Ishikawa (cell line): ENCODE measurements around the gene NBAS.

Experiments
- CEBPB ChIP-seq: IDR thresholded peaks from 2 replicates; pipeline ENCODE4 v1.6.1; 2012
- CREB1 ChIP-seq: IDR thresholded peaks from 2 replicates; pipeline ENCODE4 v1.6.1; 2012; ENCODE audit warnings: low read depth
- EGR1 ChIP-seq: IDR thresholded peaks from 2 replicates; pipeline ENCODE4 v1.6.1; 2012
- EP300 ChIP-seq: IDR thresholded peaks from 2 replicates; pipeline ENCODE4 v1.6.1; 2012; ENCODE audit warnings: borderline replicate concordance
- FOXM1 ChIP-seq: IDR thresholded peaks from 2 replicates; pipeline ENCODE4 v1.6.1; 2012; ENCODE audit warnings: low read depth, borderline replicate concordance
- NFIC ChIP-seq: IDR thresholded peaks from 2 replicates; pipeline ENCODE4 v1.6.1; 2012
- RAD21 ChIP-seq: IDR thresholded peaks from 2 replicates; pipeline ENCODE4 v1.6.1; 2012; ENCODE audit warnings: low read depth
- TAF1 ChIP-seq: IDR thresholded peaks from 2 replicates; pipeline ENCODE4 v1.6.1; 2012; ENCODE audit warnings: low read depth, mild to moderate bottlenecking
- TCF12 ChIP-seq: IDR thresholded peaks from 2 replicates; pipeline ENCODE4 v1.6.1; 2012; ENCODE audit warnings: low read depth
- TEAD4 ChIP-seq: IDR thresholded peaks from 2 replicates; pipeline ENCODE4 v1.6.1; 2012
- YY1 ChIP-seq: IDR thresholded peaks from 2 replicates; pipeline ENCODE4 v1.6.1; 2012; ENCODE audit warnings: low read depth
- ZBTB7A ChIP-seq: IDR thresholded peaks from 2 replicates; pipeline ENCODE4 v1.6.1; 2012; ENCODE audit warnings: low read depth
- TF ChIP-seq, protein P1 (sequence below): IDR thresholded peaks from 2 replicates; pipeline ENCODE4 v1.6.1; 2012; ENCODE audit warnings: low read depth, mild to moderate bottlenecking
- TF ChIP-seq, protein P2 (sequence below): IDR thresholded peaks from 2 replicates; pipeline ENCODE4 v1.6.1; 2012
- TF ChIP-seq, protein P3 (sequence below): IDR thresholded peaks from 2 replicates; pipeline ENCODE4 v1.6.1; 2012

Gene NBAS

DNA sequence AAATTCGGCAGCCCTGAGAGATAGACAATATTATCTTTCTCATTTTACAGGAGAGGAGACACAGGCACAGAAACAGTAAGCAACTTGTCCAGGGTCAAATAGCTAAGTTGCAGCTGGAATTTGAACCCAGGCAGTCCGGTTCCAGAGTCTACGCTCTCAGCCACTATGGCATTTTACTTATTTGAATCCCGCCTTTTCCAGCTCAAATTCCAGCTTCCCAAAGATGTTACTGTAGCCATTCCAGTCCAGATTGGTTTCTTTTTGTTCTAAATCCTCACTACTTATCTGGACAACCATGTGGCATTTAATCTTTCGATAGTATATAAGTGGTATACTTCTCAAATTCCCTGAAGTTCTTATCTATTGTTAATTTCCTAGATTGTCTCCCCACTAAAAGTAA, 125.7 kb downstream of the NBAS start:
- TF ChIP-seq EP300 (no peak), CEBPB (no peak), EGR1 (no peak), TCF12 (no peak), TAF1 (no peak)
- TF ChIP-seq, protein P1, sequence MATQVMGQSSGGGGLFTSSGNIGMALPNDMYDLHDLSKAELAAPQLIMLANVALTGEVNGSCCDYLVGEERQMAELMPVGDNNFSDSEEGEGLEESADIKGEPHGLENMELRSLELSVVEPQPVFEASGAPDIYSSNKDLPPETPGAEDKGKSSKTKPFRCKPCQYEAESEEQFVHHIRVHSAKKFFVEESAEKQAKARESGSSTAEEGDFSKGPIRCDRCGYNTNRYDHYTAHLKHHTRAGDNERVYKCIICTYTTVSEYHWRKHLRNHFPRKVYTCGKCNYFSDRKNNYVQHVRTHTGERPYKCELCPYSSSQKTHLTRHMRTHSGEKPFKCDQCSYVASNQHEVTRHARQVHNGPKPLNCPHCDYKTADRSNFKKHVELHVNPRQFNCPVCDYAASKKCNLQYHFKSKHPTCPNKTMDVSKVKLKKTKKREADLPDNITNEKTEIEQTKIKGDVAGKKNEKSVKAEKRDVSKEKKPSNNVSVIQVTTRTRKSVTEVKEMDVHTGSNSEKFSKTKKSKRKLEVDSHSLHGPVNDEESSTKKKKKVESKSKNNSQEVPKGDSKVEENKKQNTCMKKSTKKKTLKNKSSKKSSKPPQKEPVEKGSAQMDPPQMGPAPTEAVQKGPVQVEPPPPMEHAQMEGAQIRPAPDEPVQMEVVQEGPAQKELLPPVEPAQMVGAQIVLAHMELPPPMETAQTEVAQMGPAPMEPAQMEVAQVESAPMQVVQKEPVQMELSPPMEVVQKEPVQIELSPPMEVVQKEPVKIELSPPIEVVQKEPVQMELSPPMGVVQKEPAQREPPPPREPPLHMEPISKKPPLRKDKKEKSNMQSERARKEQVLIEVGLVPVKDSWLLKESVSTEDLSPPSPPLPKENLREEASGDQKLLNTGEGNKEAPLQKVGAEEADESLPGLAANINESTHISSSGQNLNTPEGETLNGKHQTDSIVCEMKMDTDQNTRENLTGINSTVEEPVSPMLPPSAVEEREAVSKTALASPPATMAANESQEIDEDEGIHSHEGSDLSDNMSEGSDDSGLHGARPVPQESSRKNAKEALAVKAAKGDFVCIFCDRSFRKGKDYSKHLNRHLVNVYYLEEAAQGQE = no peak

DNA sequence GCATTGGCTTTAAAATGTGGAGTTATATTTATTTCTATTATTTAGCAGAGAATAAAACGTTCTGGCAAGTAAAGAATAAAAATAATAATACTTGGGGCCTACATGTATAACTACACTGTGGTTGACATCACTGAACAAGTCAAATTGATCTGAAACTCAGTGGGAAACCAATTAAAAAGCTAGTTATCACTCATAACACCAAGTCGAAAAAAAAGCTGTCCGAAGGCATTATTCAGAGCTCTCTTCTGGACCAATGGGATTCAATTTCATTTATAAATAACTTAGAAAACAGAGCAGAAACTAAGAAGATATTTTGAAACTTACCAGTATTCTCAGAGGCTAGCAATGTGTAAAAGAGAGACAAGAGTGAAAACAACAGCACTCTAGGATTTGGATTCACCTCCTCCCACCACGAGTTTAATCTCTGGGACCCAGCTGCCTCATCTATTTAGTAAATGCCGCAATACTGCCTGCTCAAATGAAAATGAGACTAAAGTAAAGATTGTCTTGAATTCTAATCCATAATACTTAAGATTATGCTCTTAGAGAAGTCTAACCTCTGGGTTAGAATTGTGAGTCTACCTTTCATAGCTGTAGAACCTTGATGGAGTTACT, 128.4 kb downstream of the NBAS start:
- TF ChIP-seq NFIC (no peak), CREB1 (no peak), RAD21 (no peak), YY1 (no peak), TCF12 (no peak), ZBTB7A (no peak), CEBPB (no peak), EGR1 (no peak), EP300 (no peak)

DNA sequence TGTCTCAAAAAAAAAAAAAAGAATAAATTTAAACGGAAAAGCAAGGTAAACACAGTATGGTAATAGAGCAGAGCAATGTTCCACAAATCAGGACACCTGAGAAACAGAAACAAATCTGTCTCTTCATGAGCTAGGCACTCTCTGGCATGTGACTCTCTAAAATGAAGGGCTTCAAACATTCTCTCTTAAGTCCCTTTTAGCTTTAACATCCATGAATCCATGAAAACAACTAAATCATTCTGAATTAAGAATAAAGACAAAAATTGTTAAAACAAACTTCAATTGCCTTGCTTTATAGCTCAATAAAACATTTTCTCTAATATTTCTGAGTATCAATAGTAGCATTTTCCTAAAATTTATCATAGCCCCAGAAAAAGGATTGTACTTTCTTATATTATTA, 132.1 kb downstream of the NBAS start:
- no peak for TF ChIP-seq EP300
- no peak for TF ChIP-seq TCF12
- TF ChIP-seq, protein P2, sequence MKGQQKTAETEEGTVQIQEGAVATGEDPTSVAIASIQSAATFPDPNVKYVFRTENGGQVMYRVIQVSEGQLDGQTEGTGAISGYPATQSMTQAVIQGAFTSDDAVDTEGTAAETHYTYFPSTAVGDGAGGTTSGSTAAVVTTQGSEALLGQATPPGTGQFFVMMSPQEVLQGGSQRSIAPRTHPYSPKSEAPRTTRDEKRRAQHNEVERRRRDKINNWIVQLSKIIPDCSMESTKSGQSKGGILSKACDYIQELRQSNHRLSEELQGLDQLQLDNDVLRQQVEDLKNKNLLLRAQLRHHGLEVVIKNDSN = no peak
- TF ChIP-seq EGR1 = no peak
- no peak for TF ChIP-seq ZBTB7A
- no peak for TF ChIP-seq TEAD4
- no peak for TF ChIP-seq FOXM1
- no peak for TF ChIP-seq TAF1

DNA sequence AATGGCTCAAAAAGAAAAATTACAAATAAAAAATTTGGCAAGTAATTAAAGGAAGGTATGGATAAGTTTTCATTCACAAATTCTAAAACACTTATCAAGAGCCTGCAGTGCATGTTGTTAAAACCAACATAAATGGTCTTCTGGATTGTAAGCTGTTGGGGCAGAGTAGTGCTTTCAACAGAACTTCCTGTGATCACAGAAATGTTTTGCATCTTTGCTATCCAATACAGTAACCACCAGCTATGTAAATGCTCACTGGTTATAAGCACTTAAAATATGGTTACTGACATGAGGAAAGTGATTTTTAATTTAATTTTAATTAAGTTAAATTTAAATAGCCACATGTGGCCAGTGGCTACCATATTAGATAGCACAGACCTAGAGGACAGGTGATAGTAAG, 133.1 kb downstream of the NBAS start:
- TF ChIP-seq CEBPB (no peak), RAD21 (no peak), TCF12 (no peak), TAF1 (no peak), YY1 (no peak), CREB1 (no peak), ZBTB7A (no peak), EP300 (no peak), TEAD4 (no peak), FOXM1 (no peak), EGR1 (no peak), NFIC (no peak)
- TF ChIP-seq, protein P3, sequence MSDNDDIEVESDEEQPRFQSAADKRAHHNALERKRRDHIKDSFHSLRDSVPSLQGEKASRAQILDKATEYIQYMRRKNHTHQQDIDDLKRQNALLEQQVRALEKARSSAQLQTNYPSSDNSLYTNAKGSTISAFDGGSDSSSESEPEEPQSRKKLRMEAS = no peak
- TF ChIP-seq, protein P1 = no peak
- TF ChIP-seq, protein P2 = no peak

DNA sequence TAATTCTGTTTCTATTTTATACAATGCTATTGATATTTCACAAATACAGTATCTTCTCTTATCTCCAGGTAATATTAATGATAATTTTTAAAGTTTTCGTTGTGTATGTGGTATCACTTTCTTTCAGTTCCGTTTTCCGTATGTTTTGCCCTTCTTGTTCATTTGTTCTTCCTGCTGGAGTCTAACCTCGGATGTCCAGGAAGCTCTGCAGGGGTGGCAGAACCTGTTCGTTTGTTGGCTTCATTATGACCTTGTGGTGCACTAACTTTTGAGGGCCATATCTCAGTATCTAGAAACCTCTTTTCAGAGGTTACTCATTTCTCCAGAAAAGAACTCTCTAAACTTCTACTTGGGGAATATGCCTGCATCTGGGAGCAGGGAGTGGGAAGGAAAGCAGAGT, 134.5 kb downstream of the NBAS start:
- TF ChIP-seq EGR1 (no peak), EP300 (no peak)

DNA sequence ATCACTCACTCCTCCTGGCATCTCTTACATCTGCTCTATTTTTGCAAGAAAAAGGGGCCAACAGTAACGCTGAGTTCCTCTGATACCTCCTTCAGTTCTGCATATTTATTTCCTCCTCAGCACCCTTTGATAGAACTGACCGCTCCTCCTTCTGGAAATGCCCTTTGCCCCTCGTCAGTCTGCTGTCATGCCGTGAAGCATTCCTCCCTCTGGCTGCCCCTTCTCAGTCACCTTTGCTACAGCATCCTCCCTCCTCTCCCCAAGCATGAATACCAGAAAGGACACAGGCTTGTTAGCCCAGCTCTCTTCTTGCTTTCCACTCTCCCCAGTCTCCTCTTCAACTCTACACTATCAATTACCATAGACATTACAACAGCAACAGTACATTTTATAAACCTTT, 135.4 kb downstream of the NBAS start:
- TF ChIP-seq ZBTB7A (no peak), TAF1 (no peak), RAD21 (no peak), TCF12 (no peak), TEAD4 (no peak), CREB1 (no peak), EP300 (no peak), FOXM1 (no peak), CEBPB (no peak), NFIC (no peak), EGR1 (no peak), YY1 (no peak)
- TF ChIP-seq, protein P2 = no peak
- TF ChIP-seq, protein P1 = no peak
- TF ChIP-seq, protein P3 = no peak
